GM12891 (cell line): Measurements from ENCODE around the gene RBM19.

Experiments used
- PAX5 ChIP-seq: IDR thresholded peaks from 2 replicates; pipeline ENCODE4 v1.6.1; 2011; ENCODE audit warnings: low read length, moderate library complexity, mild to moderate bottlenecking; ENCODE audit not compliant: insufficient read depth, severe bottlenecking
- POLR2A ChIP-seq: IDR thresholded peaks from 2 replicates; pipeline ENCODE4 v1.6.1; 2011; ENCODE audit warnings: low read depth, low read length, control low read depth
- POLR2AphosphoS5 ChIP-seq: IDR thresholded peaks from 2 replicates; pipeline ENCODE4 v1.6.1; 2011; ENCODE audit warnings: low read depth, low read length, control low read depth
- POU2F2 ChIP-seq: IDR thresholded peaks from 2 replicates; pipeline ENCODE4 v1.6.1; 2011; ENCODE audit warnings: low read depth, mild to moderate bottlenecking, control low read depth, low read length, moderate library complexity
- TAF1 ChIP-seq: IDR thresholded peaks from 2 replicates; pipeline ENCODE4 v1.6.1; 2011; ENCODE audit warnings: low read depth, low read length, control low read depth

DNA sequence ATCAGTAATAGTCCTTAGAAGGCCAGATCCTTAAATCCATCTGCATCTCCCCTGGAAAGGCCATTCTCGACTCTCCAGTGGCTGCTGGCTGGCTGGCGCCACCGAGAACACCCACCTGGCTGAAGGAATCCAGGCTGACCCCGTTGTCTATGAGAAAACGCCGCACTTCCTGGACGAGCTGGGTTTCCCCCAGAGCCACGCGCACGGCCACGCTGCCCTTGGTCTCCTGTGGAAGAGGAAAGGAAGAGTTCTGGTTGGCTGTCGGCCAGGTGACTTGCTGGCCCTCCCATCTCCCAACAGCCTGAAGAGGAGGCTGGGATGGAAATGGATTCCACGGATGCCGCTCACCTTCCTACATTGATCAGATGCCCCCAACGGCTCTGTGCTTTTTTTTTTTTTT lies 23.9 kb downstream of the RBM19 start:
- no peak for TF ChIP-seq POLR2AphosphoS5
- no peak for TF ChIP-seq POLR2A
- TF ChIP-seq TAF1 = no peak
- no peak for TF ChIP-seq POU2F2
- TF ChIP-seq PAX5 = no peak
